Sigmoid colon (tissue), 3 donors: ENCODE results near the gene COQ8A.

Experiments used
- CTCF ChIP-seq, 4 experiments: fragments of 450-650 bp in 3 of 4; fragments of 200-600 bp in 1 of 4; IDR thresholded peaks; one replicate each; pipeline ENCODE4 v1.5.1; 2016 to 2019; ENCODE audit warnings: antibody characterized with exemption in 4 of 4, mild to moderate bottlenecking in 3 of 4, moderate library complexity in 2 of 4
- POLR2A ChIP-seq, 2 donors: fragments of 450-650 bp; IDR thresholded peaks; one replicate each; pipeline ENCODE4 v1.6.1; 2016; ENCODE audit warnings: antibody characterized with exemption in 2 of 2, mild to moderate bottlenecking in 2 of 2, moderate library complexity in 2 of 2

DNA sequence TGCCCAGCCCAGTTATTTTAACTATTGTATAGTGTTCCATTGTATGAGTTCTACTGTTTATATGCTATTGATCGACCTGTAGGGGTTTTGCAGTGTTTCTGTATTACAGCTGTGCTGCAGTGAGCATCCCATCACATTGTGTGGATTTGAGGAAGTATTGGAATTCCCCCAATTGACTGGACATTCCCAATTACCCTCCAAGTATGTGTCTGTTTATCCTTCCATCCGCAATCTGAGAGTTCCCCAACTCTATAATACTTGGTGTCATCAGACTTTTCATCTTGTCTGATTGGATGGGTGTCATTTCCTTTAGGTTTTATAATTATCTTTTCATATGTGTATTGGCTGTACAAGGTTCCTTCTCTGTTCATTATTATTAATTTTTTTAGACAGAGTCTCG, 41.8 kb upstream of the COQ8A start:
- TF ChIP-seq POLR2A (IDR thresholded peaks at IDR 0.05) (no peak), CTCF (IDR thresholded peaks at IDR 0.05) (no peak)
